ENCODE results near the gene CTBP1. TPM values are rescaled to one million over a fixed set of nuclear protein-coding genes. Genes with fewer than 3 reads are reported as not detected.

The CTBP1 gene
- total and polyA plus RNA-seq, 8 donors: 91.5 to 131 (median 109) TPM

GRCh38 chr4:1179089-1179441, 69.9 kb downstream of the CTBP1 start:
- Histone ChIP-seq H3K4me3 (no peak overlapping the region), H3K27ac (no peak overlapping the region), H3K9me3 (no peaks in the 10 kb centered on the region), H3K4me1 (peaks cover 0 to 4% (median 0%) of the 10 kb centered on the region in 3 donors), H3K27me3 (no peaks in the 10 kb centered on the region), H3K36me3 (no peaks in the 10 kb centered on the region)
- ATAC-seq (peak in 1 of 4 donors; percentile 46), DNase-seq (no peak), FAIRE-seq (no peak)
- TF ChIP-seq CTCF (IDR thresholded peaks at IDR 0.05): no peak
- WGBS, 2 donors: 34 to 51% methylated on average over 7 of the region's 7 CpGs
- intact Hi-C loops (cut with DNase I): no loop called here

GRCh38 chr4:1178300-1179088, 70.4 kb downstream of the CTBP1 start:
- FAIRE-seq (no peak), DNase-seq (no peak), ATAC-seq (peak in 1 of 4 donors; percentile 8)
- Histone ChIP-seq H3K27ac (no peak overlapping the region), H3K4me1 (peaks cover 0 to 6% (median 0%) of the 10 kb centered on the region in 3 donors), H3K27me3 (no peaks in the 10 kb centered on the region), H3K36me3 (no peaks in the 10 kb centered on the region), H3K9me3 (no peaks in the 10 kb centered on the region), H3K4me3 (no peak overlapping the region)
- intact Hi-C loops (cut with DNase I): no loop called here
- 82 to 87% methylated on average over 11 of the region's 11 CpGs for WGBS, 2 donors
- TF ChIP-seq CTCF (IDR thresholded peaks at IDR 0.05): no peak

GRCh38 chr4:1177274-1178141, 71.4 kb downstream of the CTBP1 start:
- peak in 1 of 4 donors; percentile 3 for ATAC-seq
- no peak for FAIRE-seq
- intact Hi-C loops (cut with DNase I): no loop called here

GRCh38 chr4:1176398-1177273, 72.3 kb downstream of the CTBP1 start:
- 30 to 83% methylated on average over 1 of the region's 1 CpG for WGBS, 2 donors
- intact Hi-C loops (cut with DNase I): no loop called here
- ATAC-seq (no peak), FAIRE-seq (no peak), DNase-seq (no peak)
- H3K9me3 ChIP-seq: no peaks in the 10 kb centered on the region
- peaks cover 0 to 14% (median 0%) of the 10 kb centered on the region in 3 donors for H3K4me1 ChIP-seq
- H3K27me3 ChIP-seq: no peaks in the 10 kb centered on the region
- no peak for TF ChIP-seq CTCF (IDR thresholded peaks at IDR 0.05)
- H3K36me3 ChIP-seq: no peaks in the 10 kb centered on the region
- no peak overlapping the region for H3K27ac ChIP-seq
- no peak overlapping the region for H3K4me3 ChIP-seq

More at GRCh38 chr4:1177274-1178141, 71.4 kb downstream of the CTBP1 start:
- no peak overlapping the region for H3K27ac ChIP-seq
- peaks cover 0 to 11% (median 0%) of the 10 kb centered on the region in 3 donors for H3K4me1 ChIP-seq
- no peaks in the 10 kb centered on the region for H3K9me3 ChIP-seq
- DNase-seq: peak in 1 of 6 donors; percentile 74
- H3K36me3 ChIP-seq: no peaks in the 10 kb centered on the region
- TF ChIP-seq CTCF (IDR thresholded peaks at IDR 0.05): no peak
- no peak overlapping the region for H3K4me3 ChIP-seq
- no peaks in the 10 kb centered on the region for H3K27me3 ChIP-seq
- 77 to 83% methylated on average over 28 of the region's 28 CpGs for WGBS, 2 donors

Measured in pancreas (tissue), 10 donors.